Stimulated activated CD8-positive, alpha-beta memory T cell treated with anti-CD3 and anti-CD28 coated beads, Interleukin-12 subunit alpha, Interleukin-12 subunit beta, amount 100 ng/mL, for 4 hours (primary cell): ENCODE data around the gene EXD3.

Experiments used
- DNase-seq: peaks from one replicate; pipeline ENCODE4 v3.0.0-alpha.2; 2020; ENCODE audit warnings: low read depth

The EXD3 gene

DNA sequence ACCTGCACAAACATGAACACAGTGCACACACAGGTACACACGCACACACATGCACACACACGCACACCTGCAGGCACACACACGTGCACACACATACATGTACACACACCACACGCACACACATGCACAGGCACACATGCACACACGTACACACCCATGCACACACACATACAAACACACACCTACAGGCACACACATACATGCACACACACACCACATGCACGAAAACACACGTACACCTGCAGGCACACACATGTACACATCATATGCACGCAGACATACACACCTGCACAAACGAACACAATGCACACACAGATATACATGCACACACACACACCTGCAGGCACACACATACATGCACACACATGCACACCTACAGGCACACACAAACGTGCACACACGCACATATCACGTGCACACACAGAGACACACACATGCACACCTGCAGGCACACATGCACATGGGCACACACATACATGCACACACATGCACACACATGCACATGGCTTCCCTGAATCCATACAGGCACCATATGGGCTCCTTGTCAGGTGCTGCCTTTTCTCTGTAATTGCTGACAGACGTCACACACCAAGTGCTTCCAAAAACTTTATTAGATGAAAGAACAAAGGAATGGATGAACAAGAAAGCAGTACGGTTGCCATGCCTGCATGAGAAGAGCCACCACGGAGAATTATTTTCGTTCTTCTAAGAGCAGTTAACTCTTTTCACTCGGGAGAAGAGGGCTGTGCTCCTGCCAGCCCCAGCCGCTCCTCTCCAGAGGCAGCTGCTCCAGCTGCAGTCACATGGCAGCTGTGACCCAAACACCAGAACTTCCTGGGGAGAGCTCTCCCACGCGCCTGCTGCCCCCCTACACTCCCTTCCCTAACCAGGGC, 57.2 kb downstream of the EXD3 start:
- DNase-seq: no peak

DNA sequence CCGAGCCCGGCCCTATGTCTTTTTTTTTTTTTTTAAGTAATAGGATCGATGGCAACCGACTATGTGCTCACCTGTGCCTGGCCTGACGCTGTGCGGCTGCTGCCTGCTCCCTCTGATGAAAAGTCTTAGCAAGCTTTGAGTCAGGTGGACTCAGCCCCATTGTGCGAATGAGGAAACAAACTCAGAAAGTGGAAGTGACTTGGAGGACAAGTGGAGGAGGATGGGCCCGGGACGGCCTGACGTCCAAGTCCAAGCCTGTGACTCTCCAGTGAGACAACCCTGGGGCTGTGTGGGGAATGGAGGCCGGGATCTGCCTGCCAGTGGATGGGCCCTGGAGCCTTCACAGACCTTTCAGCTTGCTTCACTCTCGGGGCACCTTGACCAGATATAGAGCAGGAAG, 57.9 kb downstream of the EXD3 start:
- no peak for DNase-seq

DNA sequence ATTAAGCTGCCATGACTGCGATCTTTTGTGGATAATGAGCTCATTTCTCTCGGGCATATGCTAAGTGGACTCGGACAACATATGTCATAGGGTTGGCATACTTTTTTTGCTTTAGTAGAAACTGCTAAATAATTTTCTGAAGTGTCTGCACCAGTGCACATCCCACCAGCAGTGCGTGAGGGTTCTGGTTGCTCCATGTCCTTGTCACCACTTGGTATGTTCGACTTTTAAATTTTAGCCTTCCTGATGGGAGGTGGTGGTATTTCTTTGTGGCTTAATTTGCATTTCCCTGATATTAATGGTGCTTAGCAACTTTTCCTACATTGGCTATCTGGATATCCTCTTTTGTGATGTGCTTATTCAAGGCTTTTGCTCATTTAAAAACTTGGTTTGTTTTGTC, 63.1 kb downstream of the EXD3 start:
- no peak for DNase-seq

DNA sequence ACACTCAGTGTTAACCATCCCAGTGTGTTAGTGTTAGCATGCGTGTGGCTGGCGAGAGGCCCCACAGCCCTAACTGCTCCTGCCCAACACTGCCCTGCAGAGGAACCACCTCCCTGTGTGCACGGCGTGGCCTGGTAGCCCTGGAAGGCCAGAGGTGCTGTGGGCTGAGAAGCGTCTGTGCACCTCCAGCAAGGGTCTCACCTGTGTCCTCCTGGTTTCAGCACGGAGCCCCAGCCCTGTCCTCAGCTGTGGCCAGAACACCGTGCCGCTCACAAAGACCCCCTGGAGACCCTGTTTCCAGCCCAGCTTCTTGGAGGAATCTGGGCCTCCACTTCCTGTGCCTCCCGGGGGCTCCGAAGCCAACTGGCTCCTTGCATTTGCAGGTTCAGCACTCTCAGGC, 64.8 kb downstream of the EXD3 start:
- no peak for DNase-seq

DNA sequence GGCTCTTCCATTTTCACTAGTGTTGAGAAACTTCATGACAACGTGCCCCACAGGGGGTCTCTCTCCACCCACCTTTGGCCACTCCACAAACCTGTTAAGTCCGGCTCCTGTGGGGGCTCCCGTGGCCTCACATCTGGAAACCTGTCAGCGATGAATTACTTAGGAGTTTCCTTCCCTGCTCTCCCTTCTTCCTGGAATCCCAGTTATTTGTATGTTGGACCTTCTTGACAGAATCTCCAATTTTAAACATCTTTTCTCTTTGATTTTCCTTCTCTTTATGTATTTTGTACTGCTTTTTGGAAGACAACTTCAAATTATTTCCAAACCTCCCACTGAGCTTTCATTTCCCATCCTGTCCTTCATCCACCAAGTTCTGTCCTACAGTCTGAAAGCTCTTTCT, 65.8 kb downstream of the EXD3 start:
- no peak for DNase-seq

DNA sequence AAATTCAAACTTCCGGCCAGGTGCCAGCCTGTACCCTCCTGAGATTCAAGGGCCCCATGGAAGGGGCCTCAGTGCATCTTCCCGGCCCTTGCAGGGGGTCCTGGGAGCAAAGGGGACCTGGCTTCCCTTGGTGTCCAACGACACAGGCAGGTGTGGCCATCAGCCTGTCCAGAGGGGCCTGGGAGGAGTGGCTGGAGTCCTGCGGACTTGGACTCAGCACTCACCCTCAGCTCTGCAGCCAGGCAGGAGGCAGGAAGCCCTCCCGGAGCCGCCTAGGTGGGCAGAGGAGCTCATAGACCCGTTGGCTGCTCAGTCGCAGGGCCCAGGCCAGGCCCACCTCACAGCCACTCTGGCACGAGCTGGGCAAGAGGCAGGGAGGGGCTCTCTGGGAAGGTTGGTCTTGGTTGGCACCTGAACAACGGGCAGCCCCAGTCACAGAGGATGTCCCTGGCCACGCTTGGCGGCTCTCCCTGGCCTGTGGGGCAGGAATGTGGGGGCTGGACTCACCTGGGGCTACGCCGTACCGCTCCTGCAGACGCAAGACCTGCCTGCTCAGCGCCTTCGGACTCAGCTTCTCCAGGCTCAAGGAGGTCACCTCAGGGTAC, 67.1 kb downstream of the EXD3 start:
- no peak for DNase-seq

DNA sequence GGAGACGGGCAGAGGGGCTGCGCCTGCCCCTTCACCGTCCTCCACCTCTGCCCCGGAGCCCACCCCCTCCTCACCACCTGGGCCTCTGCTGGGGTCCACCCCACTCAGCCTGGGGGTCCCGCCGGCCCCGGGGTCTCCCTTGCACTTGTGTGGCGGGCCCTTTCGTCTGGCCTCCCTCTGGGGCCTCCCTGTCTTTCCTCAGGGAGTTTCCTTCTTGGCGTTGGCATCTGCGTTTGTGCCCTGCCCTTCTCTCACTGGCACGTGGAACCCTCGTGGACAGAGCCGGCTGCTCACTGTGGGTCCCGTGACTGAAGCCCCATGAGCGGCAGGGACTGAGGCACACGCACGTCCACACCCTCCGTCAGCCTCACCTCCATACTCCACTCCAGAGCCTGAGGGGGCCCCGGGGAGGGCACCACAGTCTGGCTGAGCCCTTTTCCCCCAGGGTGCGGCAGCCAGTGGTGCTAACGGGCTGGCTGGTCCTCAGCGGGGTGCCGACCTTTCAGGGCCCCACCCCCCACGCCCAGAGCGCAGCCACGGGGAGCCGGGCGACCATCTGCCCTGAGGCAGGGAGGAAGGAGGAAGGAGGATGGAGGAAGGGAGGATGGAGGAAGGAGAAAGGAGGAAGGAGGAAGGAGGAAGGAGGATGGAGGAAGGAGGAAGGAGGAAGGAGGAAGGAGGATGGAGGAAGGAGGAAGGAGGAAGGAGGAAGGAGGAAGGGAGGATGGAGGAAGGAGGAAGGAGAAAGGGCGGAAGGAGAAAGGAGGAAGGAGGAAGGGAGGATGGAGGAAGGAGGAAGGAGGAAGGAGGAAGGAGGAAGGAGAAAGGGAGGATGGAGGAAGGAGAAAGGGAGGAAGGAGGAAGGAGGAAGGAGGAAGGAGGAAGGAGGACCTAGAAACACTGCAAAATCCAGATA, 67.9 kb downstream of the EXD3 start:
- no peak for DNase-seq

DNA sequence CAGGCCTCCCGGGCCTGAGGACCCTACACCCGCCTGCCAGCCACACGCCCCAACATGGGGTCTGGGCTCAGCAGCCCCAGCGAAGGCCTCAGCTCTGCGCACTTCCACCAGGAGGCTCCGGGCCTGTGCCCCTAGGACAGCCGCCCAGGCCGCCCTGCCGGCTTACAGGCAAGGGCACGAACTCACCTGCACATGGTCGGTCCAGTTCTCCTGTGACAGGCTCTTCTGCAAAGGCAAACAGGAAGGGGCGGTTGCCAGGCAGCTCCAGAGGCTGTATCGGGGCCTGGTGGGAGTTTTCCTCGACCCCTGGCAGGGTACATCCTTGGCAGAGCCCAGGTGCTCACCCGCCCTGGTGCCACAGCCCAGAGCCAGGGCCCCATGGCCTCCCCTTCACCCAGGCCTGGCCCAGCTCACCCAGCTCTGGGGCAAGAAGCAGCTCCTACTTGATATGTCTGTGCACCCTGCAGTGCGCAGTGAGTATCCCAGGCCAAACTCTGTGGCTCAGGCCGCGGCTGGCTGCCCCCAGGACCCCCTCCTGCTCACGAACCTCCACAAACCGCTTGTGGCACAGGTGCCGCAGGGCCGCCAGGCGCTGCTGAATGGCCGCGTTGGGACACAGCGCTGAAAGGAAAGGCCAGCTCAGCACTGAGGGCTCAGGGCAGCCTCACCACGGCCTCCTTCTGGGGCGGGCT, 68.7 kb downstream of the EXD3 start:
- no peak for DNase-seq

DNA sequence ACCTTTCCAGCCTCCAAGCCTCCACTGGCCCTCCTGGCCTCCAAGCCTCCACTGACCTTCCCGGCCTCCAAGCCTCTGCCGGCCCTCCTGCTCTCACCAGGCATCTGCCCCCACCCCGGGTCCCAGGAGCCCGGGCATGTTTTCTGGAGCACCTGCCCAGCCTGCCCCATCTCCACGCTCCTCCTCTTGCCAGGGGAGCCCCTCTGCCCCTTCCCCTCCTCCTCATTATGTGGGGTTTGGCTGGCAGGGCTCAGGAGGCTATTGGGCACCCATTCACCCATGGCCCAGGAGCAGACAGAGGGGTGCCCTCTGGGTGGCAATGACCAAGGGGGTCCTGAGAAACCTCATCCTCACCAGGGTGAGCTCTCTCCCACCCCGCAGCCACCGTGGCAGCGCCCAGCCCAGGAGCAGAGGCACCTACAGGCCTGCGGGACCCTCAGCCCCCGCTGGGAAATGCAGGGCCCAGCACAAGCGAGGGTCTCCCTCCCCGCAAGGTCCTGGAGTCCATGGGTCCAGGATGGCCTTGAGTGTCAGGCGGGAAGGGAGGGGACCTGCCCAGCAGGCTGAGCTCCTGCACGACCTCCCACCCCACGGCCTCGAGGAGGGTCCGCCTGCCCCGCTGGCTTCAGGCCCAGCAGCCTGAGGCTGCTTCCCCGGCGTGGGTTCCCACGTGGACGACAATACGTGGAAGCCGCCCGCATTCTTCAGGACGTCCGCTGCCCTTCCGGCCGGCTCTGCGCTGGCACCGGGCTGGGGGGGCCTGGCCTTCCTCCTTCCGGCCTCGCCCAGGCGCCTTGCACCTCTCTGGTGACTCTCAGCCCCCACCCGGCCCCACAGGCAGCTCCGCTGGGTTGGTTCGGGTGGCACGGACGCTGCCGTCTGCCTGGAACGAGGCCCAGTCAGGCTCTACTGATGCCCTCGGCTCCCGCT, 69.5 kb downstream of the EXD3 start:
- no peak for DNase-seq

DNA sequence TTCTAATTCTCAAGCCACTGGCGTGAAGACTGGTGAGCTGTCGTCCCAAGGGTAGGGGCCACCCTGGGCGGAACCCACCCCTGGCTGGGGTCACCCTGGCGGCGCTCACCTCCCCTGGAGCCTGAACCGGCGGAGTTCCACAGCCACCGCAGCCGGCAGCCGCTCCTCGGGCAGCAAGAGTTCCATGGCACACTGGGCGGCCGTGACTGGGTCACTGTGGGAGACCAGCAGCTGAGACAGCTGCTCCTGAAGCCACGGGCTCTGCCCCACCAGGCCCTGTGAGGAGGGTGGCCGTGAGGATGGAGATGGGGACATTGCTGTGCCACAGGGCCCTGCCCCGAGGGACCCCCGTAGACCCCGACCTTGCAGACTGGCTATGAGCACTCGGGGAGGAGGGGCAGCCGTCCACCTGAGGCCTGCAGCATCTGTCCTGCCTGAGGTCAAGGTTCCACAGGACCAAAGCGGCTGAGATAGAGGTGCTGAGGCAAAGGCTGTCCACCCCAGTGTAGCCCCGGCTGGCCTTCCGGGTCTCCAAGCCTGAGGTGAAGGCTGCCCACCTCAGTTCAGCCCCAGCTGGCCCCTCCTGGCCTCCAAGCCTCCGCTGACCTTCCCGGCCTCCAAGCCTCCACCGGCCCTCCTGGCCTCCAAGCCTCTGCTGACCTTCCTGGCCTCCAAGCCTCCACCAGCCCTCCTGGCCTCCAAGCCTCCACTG, 70.3 kb downstream of the EXD3 start:
- no peak for DNase-seq

DNA sequence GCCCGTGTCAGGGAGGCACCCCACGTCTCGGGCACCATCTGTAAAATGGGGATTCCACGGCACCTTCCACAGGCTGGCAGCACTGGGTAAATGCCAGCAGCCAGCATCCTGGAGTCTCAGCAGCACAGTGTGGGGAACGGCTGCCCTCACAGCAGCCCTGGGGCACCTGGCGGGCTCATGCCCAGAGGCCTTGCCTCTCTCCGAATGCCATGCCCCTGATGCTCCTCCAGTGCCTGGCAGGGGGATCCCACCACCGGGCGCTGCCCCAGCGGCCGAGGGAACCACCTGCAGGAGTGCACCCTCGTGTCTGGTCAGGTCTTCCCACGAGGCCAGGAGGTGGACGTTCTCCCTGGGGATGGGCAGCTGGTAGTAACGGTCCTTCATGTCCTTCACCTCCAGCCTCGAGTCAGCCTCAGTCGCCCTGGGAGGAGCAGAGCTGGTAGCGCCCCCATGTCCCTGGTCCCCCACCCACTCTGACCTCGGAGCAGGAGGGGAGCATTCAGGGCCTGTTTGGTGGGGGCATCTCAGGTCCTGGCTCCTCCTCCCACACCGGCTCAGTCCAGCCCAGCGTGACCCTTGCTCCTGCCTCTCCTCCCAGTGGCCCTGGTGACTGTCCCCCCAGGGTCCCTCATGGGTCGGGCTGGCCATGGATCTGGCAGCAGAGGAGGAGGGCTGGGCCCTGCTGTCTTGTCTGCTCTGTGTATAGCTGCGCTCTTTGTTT, 71.0 kb downstream of the EXD3 start:
- DNase-seq: no peak

DNA sequence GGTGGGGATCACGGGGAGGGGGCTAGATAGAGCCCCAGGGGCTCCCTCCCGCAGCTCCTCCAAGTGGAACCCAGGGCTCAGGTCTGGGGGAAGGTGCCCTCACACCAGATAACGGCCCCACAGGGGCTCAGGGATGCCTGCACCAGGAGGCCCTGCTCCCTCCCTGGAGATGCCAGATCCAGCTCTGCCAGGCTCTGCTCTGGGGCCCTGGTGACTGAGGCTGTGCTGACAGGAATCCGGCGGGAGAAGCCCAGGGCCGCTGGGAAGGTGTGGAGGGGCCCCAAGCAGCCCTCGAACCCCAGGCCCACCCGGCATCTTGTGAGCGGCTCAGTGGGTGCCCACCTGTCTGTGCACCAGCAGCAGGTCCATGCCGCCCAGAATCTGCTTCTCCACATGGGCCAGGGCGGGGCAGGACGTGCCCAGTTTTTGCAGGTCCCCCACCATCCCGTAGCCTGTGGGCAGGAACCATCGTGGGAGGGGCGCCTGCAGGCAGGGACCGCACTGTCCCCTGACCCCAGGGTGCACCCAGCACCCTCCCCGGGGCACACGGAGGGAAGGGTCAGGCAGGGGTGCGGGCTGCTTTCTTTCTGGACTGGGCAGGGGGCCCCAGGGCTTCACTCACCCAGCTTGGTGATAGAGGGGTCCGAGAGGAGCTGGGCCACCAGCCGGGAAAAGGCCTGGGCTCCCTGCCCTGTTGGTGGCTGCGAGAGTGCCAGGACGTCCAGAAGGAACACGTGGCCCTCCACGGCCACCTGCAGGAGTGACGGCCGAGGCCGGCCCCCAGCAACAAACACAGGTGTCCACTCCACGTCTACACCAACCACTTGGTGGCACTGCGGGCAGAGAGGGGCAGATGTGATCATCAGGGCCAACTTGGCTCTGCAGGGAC, 72.0 kb downstream of the EXD3 start:
- no peak for DNase-seq

DNA sequence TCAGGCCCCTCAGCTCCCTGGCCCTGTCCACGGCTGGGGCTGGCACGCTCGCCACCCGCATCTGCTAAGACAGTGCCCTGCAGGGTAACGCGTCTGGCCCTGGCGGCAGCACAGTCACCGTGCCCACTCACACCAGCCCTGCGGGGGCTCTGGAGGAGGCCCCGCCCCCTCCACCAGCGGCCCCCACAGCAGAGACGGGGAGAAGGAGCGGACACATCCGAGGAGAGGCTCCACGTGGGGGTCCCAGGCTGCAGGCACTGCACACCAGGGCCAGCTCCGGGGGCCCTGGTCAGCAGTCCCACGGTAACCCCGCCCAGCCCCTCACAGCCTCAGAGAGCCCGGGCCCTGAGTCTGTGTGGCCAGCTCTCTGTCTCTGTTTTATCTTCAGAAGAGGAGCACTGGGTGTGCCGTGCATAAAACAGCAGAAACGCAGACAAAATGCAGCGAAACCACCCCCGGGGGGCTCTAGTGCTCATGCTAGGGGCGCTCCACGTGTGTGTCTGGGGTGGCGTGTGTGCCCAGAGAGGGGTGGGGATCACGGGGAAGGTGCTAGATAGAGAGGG, 73.4 kb downstream of the EXD3 start:
- no peak for DNase-seq

DNA sequence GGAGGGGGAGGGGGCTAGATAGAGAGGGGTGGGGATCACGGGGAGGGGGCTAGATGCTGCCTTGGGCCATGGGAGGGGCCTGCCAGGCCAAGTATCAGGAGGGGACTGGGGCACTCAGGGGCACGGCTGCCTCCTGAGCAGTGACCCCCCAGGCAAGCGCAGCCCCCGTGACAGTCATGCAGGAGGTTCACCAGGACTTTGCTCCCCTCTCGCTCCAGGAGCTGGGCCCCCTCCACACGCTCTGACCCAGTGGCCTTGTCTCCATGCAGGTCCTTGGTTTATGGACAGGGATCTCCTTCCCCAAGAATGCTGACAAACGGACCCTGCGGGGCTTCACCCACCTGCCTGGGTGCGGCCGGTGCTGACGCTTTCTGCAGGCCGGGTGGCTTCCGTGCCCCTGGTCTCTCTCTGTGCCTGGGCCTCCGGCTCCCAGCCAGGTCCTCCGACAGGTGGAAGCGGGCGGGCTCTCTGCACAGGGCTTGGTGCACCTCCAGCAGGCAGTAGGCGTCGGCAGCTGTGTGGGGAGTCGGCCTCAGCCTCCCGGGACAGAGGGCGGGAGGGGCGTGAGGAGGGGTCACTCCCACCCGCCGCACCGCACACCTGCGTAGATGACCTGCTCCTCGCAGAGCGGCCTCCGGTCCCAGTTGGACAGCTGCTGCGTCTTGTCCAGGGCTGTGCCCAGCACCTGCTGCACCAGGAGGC, 74.0 kb downstream of the EXD3 start:
- DNase-seq: no peak

DNA sequence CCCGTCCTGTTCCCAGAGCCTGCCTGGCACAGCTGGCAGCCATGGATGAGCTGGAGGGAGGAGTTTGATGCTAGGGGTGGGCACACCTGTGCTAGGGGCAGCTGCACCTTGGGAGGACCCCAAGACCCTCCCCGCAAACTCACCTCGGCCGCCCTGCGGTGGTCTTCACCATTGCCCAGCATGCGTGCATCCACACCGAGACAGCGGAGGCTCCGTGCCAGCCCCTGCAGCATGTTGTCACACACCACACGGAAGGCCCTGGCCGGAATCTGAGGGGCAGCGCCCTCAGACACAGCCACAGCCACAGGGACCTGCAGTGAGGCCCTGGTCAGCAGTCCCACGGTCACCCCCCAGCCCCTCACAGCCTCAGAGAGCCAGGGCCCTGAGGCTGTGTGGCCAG, 75.0 kb downstream of the EXD3 start:
- DNase-seq: no peak

DNA sequence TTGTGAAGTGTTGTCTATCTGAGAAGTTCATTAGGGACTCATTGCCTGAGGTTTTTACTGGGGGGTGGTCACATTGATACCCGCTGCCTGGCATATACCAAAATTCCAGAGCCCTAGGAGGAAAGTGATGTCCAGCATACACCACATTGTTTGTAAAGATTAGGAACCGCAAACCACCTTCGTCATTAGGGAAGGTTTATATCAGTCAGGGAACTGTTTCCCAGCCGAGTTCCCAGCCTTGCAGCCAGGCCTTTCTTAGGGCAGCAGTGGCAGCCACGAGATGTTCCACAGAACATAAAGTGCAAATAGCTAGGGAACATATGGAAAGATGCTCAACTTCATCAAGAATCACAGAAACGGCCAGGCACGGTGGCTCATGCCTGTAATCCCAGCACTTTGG, 80.5 kb downstream of the EXD3 start:
- DNase-seq: no peak

DNA sequence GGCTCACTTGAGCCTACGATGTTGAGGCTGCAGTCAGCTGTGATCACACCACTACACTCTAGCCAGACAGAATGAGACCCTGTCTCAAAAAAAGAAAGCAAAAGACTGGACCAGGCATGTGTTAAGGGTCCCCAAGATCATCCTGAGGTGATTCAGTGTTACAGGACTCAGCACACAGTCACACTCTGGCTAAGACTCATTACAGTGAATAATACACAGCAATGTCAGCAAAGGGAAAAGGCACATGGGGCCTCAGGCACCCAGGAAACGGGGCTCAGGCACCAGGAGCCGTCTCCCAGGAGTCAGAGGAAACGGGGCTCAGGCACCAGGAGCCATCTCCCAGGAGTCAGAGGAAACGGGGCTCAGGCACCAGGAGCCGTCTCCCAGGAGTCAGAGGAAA, 81.7 kb downstream of the EXD3 start:
- DNase-seq: no peak
